GM23248 (cell line): ENCODE data around the gene SCRN3.

Experiments
- EZH2 ChIP-seq: fragments of 200-600 bp; sonication (generic); IDR thresholded peaks from 2 replicates; pipeline ENCODE4 v1.6.1; 2018; ENCODE audit warnings: antibody characterized with exemption, mild to moderate bottlenecking; ENCODE audit not compliant: insufficient read depth, poor library complexity, severe bottlenecking
- EZH2phosphoT487 ChIP-seq: fragments of 200-600 bp; sonication (generic); IDR thresholded peaks from 2 replicates; pipeline ENCODE4 v1.6.1; 2018; ENCODE audit warnings: antibody characterized with exemption, moderate library complexity, mild to moderate bottlenecking, low read depth; ENCODE audit not compliant: insufficient read depth

DNA sequence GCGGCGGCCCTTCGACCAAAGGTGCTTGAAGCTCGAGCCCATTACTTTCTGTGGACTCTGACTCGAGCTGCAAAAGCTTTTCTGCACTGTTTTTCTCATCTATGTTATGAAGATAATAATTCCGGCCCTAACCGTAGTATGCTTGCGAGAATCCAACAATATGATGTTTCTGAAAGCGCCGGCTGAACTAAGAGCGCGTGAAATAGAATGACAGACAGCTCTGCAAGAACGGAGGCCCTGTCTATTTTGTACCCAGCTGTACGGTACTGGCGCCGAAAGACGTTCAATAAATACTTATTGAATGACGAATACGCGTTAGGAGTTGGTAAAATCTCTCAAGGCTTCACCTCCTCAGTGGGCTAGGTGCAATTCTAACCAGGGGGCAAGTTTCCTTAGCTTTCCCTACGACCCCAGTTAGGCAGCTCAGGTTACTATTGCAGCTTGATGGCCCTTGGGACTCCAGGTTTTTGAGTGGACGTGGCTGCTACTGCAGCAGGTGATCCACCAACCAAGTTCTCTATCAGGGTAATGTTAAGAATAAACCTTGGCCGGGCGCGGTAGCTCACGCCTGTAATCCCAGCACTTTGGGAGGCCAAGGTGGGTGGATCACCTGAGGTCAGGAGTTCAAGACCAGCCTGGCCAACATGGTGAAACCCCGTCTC is 570 bp downstream of the SCRN3 start:
- TF ChIP-seq EZH2 (no peak), EZH2phosphoT487 (no peak)
